GM21619 (cell line): ENCODE measurements around the gene CHKA.
A peak's percentile ranks its signal among the peaks of the same experiment; 100 is the strongest.

Source experiments
- ATAC-seq: cut with Tn5 transposase; IDR thresholded peaks from one replicate; pipeline ENCODE4 v1.9.1; 2021; ENCODE audit not compliant: unreplicated experiment

CHKA gene

DNA sequence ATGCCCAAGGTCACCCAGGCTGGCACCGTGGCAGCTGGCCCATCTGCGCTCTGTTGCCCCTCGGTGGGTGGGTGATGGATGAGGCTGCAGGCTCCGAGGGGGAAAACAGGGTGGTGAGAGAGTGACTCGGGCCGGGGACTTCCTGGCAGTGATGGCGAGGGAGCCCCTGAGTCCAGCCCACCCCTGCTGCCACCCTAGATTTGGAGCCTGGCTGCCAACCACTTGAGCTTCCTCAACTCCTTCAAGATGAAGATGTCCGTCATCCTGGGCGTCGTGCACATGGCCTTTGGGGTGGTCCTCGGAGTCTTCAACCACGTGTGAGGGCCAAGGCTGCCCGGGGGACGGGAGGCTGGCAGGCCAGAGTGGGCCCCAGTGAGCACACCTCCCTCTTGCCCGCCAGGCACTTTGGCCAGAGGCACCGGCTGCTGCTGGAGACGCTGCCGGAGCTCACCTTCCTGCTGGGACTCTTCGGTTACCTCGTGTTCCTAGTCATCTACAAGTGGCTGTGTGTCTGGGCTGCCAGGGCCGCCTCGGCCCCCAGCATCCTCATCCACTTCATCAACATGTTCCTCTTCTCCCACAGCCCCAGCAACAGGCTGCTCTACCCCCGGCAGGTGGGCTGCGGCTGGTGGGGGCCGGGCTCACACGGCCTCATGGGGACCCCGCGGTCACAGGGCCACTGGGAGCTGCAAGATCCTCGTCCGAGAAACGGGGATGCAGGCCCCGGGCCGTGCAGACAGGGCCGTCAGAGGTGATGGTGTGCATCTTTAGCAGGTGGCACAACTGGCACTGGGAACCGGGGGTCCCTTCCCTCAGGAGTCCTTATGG lies 72.3 kb downstream of the CHKA start:
- no peak for ATAC-seq

DNA sequence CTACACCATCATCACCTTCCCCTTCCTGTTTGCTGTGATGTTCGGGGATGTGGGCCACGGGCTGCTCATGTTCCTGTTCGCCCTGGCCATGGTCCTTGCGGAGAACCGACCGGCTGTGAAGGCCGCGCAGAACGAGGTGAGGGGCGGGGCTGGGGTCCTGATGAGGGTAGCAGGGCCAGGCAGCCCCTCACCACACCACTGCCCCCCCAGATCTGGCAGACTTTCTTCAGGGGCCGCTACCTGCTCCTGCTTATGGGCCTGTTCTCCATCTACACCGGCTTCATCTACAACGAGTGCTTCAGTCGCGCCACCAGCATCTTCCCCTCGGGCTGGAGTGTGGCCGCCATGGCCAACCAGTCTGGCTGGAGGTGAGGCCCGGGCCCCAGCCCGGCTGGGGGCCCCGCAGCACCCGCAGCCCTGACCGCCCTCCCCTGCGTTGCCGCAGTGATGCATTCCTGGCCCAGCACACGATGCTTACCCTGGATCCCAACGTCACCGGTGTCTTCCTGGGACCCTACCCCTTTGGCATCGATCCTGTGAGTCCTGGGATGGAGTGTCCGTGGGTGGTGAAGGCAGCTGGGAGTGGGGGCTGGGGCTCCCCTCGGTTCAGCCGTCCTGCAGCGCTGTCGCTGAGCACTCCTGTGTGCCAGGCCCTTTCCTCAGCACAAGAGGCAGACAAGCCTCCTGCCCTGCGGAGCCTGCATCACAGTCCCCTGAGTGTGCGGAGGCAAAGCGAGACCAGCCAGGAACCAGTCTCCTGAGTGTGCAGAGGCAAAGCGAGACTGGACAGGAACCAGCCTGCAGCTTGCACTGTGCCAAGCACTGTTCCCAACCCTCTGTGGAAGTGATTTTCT lies 73.5 kb downstream of the CHKA start:
- ATAC-seq, result no peak

DNA sequence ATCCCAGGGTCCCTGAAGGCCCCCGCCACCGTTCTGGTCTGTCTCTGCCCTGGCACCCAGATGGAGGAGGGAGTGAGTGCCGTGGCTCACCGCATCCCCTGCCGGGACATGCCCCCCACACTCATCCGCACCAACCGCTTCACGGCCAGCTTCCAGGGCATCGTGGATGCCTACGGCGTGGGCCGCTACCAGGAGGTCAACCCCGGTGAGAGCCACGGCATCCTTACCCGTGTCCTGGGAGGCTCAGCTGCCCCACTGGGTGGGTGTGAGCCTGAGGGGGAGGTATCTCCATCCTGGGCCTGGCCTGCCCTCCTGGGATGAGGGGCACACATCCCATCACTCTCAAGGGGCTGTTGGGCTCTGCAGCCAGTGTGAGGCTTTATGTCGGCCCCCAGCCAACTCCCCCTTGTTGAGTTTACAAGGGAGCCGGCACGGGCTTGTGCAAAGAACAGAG lies 76.3 kb downstream of the CHKA start:
- no peak for ATAC-seq

DNA sequence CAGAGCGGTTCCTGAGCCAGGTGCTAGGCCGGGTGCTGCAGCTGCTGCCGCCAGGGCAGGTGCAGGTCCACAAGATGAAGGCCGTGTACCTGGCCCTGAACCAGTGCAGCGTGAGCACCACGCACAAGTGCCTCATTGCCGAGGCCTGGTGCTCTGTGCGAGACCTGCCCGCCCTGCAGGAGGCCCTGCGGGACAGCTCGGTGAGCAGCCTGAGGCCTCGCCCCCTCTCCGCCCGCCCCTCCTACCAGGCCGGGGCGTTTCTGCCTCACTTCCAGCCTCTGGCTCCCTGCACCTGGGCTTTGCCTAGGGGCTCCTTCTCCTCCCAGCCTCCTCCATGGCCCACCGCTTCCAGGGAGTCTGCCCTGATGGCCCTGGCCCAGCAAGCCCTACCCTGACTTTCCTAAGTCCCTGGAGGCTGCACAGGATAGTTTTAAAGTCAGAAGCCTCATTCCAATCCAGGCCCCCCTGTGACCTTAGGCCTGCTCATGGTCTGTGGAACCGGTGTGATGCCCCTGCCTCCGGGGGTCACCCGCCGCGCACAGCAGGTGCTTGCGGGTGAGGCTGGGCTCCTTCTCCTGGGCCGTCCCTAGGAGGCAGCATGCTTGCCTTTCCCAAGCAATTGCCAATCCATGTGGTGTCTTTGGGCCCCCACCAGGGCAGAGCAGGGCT lies 76.9 kb downstream of the CHKA start:
- ATAC-seq, result no peak

DNA sequence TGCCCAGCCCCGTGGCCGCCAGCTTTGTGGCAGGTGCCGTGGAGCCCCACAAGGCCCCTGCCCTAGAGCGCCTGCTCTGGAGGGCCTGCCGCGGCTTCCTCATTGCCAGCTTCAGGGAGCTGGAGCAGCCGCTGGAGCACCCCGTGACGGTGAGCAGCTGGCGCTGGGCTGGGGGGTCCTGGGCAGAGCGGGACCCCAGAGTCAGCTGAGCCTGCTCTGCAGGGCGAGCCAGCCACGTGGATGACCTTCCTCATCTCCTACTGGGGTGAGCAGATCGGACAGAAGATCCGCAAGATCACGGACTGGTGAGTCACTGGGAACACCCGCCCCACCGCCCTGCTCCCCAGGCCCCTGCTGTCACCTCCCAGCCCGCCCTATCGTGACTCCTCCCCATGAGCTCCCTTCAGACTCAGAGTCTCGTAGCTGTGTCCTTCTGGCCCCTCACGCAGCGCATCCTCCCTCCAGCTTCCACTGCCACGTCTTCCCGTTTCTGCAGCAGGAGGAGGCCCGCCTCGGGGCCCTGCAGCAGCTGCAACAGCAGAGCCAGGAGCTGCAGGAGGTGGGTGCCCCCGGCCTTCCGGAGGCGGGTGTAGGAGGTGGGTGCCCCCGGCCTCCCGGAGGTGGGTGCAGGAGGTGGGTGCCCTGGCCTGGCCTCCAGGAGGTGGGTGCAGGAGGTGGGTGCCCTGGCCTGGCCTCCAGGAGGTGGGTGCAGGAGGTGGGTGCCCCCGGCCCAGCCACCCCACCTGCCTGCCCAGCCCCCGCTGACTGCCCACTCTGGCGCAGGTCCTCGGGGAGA lies 77.6 kb downstream of the CHKA start:
- no peak for ATAC-seq

DNA sequence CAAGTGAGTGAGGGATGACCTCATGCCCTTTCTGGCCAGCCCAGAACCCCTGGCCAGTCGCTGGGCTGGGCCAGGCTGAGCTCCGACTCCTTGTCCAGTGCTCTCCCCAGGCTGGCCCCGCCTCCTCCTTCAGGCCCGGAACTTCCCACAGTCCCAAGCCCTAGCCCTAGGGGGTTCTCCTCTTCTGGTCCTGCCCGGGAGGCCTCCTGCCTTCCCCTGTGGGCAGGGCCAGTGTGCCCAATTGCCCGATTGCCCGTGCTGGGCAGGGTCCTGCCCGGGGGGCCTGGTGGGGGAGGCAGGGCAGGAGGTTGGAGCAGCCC lies 78.2 kb downstream of the CHKA start:
- ATAC-seq, result no peak

DNA sequence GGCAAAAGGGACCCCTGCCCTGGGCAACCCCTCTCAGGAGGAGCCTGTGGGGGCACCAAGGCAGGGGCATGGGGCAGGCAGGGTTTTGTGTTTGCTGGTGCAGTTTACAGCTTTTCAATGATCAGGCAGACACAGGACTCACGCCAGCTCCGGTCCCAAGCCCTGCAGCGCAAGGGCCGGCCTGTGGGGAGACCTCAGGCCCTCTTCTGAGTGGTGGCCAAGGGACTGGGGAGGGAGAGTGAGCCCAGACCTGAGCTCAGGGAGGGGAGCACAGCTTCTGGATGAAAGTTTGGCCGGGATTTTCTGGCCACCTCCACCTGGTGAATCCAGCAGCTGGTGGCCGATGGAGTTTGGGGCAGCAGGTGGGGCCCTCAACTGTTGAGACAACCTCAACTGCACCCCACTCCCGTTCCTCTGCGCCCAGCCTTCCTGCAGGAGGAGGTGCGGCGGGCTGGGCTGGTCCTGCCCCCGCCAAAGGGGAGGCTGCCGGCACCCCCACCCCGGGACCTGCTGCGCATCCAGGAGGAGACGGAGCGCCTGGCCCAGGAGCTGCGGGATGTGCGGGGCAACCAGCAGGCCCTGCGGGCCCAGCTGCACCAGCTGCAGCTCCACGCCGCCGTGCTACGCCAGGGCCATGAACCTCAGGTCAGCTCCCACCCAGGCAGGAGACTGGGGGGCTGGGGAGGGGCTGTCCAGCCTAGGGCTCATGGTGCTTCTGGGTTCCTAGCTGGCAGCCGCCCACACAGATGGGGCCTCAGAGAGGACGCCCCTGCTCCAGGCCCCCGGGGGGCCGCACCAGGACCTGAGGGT lies 78.8 kb downstream of the CHKA start:
- ATAC-seq, result no peak

DNA sequence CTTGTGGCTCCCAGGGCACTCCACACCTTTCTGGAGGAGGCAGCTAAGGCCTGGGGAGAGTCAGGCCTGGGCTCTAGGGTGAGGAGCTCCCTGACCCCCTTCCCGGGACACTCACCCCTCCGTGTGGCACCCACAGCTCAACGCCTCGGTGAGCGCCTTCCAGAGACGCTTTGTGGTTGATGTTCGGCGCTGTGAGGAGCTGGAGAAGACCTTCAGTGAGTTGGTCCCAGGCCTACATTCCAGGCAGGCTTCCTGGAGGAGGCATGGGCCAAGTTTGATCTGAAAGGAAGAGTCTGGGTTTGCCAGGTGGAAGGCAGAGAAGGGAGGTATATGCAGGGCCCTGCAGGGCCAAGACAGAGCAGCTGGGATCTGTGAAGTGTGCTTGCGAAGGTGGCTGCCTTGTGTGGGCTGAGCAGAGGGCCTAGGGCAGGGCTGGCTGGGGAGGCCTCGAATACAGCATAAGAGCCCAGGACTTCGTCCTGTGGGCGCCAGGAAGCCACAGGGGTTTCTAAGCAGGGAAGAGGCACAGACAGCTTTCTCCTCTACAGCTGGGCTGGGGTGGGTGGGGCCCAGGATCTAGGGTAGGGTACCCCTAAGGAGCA lies 79.5 kb downstream of the CHKA start:
- no peak for ATAC-seq

DNA sequence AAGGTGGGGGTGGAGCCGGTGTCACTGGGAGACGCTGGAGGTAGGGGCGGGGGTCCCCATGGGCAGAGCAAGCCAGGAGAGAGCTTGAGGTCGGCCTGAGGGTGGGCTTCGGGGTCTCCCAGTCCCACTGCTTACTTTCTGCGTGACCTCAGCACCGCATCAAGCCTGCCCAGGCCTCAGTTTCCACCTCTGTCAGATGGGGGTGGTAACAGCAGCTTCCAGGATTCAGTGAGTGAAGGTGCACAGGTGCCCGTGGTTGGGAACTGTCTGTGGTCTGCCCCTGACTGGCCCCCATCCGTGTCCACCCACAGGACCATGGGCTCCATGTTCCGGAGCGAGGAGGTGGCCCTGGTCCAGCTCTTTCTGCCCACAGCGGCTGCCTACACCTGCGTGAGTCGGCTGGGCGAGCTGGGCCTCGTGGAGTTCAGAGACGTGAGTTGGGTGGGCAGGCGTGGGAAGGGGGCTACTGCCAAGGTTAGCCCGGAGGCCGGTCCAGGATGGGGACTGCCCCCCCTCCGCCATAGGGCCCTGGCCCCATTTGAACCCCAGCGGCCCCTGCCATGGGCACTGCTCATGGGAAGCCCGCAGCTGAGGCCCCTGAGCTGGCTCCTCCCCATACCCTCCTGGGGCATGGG lies 80.1 kb downstream of the CHKA start:
- ATAC-seq, result no peak

DNA sequence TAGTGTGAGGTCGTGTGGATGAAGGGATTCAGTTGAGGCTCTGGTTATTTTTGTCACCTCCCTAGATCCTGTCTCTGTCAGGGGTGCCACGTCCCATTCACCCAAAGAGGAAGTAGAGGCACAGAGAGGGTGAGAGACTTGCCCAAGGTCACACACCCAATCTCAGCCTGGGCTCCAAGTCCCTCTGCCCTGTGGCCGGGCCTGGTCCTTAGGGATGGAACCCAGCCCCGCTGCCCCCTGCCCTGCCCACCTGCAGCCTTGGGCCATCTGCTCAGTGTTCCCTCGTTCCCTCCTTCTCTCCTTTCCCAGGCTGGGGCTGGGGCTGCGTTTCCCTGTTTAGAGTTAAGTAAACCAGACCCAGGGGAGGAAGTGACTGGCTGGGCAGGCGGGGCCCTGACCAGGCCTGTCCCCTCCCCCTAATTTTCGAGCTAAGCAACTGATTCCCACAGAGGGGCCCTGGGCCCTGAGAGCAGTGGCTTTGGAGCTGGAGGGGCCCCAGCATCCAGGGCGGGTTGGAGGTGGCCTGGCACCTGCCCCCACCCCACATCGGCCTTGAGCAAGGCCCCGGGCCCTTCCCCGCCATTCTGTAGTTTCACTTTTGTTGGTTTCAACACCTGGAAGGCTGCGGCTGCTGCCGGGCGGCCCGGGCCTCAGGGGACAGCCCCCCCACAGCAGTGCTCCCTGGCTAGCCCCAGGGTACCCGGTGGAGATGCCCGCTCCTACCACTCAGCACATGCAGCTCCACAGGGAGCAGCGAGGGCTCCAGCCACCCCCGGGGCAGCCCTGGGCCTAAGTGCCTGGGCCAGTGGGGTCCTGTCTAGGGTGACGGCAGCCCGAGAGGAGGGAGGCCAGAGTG lies 80.9 kb downstream of the CHKA start:
- peak; percentile 53 for ATAC-seq

DNA sequence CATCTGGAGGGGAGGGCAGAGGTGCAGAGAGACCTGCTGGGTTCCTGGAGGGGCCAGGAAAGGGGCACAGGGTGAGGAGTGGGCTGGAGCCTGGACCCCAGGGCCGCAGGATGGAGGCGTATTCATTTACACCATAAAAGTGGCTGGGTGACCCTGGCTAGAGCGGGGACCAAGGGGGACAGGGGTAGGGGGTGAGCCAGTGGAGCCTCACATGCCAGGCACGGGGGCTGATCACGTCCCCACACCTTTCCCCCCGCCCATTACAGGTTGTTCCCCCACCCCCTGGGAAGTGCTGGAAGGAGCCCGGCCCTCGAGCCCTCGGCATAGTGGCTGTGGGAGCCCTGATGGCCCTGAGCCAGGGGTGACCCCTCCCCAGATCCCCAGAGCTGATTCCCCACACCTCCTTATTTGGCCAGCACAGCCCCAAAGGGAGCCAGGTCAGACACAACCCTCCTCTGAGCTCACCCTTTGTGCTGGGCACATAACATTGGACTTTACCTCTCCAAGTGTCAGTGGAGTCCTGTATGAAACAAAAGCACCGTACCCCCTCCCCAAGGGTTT lies 81.6 kb downstream of the CHKA start:
- no peak for ATAC-seq

DNA sequence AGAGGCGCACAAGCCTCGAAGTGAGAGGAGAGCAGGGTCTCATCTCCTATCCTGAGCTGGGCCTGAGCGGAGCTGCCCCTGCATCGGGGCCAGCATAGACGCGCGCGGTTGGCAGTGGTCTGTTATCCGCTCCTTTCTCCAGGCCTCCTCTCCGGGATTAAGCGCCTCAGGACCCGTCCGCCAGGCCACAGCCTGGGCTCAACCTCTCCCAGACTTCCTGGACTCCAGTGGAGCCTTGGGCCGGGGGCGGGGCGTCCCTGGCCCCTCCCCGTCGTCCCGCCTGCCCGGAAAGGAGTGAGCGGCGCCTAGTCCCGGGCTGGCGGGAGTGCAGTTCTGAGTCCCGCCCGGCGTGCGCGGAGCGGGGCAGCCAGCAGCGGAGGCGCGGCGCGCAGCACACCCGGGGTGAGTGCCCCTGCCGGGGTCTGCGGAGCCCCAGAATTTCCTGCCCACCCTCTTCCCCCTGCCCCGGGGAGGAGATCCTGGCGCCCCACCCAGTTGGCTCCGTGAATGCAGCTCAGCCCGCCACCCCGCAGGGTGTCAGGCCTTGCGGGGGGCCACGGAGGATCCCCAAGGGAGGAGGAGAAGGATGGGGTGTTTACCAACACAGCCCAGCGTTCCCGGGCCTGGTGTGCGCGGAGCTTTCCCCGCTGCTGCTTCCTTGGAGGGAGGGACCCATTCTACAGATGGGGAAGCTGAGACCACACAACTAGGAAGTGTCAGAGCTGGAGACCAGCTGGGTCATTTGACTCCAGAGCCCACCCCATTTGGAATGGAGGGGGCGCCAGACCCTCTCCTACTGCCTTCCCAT lies 82.3 kb downstream of the CHKA start, which contains the start of gene TCIRG1:
TCIRG1 (plus strand) TSS at position 308 of the 808 bp plus-strand sequence. CDS start 2,247 bp downstream, outside the sequence.
- ATAC-seq, result no peak

DNA sequence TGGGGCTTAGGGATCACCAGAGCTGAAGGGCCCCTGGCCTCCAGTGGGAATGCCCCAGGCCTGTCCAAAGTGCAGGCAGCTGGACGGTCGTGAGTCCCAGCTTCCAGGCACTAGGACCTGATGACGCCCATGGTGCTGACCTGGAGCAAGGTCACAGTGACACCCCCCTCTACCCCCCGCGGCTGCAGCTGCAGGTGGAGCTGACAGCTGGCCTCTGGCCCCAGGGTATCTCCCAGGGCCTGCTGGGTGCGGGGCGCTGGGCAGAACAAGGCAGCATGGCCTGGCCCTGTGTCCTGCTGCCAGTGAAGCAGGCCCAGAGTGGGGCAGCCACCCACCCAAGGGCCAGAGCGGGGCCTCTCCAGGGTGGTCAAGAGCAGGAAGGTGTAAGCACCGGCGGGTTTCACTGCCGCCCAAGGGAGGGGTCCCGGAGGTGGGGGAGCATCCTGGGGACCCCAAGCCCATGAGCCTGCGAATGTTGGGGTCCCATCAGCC lies 82.9 kb downstream of the CHKA start:
- no peak for ATAC-seq

DNA sequence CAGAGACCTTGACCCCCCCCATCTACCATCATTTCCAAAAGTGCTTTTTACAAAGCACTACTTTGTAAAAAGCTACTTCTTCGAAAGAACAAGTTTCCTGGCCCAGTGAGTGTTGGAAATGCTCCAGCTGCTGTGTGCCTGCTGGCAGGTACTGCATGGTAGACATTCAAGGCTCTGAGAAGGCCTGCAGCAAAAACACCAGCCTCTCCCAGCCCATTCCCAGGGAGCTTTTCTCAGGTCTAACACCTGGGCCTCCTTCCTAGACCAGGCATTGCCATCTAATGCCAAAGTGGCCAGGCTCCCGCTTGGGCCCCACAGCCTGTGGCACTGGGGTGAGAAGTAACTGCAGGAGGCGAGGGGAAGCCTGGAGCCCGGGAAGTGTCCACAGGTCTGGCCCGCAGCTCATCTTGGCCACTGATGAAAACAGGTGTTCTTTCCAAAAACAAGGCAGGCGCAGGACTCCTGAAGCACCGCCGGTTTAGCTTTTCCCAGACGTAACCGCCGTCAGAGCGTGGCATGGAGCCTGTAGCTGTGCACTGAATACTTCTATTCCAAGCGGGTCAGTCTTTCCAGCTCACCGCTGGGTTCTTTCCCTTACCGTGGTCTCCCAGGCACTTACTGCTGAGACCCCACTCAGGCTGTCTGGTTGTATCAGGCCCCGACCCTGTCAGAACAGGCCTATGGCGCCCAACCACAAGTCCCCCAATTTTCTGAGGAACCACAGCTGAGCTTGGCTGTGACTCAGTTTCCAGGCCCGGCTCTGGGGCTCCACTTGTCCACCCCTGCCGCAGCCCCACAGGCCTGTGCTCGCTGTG lies 83.6 kb downstream of the CHKA start:
- no peak for ATAC-seq

DNA sequence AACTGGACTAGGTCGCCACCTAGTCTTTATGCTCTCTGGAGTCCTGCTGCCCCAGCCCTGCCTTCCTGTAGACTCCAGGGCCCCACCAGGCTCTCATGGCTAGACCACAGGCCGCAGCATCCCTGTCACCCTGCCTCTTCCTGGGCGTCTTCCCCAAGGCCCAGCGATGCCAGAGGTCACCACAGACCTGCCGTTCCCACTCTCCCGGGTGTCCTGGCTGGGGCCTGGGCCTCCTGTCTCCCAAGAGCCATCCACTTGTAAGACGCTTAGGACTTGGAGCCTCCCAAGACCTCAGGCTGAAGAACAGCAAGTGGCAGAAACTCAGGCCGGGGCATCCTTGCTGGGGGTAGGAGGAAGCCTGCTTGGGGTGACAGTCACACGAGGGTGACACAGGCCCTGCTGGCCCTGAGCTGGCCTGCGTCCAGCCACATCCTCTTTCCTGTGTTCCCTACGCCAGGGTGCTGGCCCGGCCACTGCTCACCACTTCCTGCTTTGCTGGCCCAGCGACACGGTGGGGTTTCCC lies 84.4 kb downstream of the CHKA start:
- ATAC-seq, result no peak
